Measurements from ENCODE around the gene ANKS1B.

Gene ANKS1B

DNA sequence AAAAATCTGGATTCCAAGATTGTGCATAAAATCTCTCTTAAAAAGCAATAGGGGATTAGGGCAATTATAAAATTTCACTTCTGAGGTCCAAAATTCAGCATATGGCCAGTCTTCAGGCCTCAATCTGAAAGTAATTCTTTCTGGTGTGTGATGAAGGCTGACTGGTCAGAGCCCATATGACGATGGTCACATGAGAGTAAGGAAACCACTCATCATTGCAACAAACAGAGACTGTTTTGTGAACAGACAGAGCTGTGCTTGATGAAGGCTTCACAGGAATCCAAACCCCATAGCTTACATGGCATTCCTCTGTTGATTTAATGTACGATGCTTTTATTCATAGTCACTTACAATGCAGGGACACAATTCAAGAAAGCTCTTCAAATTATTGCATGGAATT lies 1101.5 kb downstream of the ANKS1B start:
- CTCF ChIA-PET, result interaction anchor here (1.5 to 2.3 kb wide), 3 partner anchors 11 to 23 kb away, joined by 3 to 7 read pairs (median 5); no protein-coding TSS in a partner anchor
- POLR2A ChIA-PET, result no interaction called here
- TF ChIP-seq, protein P1, sequence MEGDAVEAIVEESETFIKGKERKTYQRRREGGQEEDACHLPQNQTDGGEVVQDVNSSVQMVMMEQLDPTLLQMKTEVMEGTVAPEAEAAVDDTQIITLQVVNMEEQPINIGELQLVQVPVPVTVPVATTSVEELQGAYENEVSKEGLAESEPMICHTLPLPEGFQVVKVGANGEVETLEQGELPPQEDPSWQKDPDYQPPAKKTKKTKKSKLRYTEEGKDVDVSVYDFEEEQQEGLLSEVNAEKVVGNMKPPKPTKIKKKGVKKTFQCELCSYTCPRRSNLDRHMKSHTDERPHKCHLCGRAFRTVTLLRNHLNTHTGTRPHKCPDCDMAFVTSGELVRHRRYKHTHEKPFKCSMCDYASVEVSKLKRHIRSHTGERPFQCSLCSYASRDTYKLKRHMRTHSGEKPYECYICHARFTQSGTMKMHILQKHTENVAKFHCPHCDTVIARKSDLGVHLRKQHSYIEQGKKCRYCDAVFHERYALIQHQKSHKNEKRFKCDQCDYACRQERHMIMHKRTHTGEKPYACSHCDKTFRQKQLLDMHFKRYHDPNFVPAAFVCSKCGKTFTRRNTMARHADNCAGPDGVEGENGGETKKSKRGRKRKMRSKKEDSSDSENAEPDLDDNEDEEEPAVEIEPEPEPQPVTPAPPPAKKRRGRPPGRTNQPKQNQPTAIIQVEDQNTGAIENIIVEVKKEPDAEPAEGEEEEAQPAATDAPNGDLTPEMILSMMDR (IDR thresholded peaks at IDR 0.05; ENCODE audit: control extremely low read depth, extremely low read depth, low read depth, missing control alignments), result no peak
- DNase-seq (ENCODE audit: extremely low spot score), result no peak

DNA sequence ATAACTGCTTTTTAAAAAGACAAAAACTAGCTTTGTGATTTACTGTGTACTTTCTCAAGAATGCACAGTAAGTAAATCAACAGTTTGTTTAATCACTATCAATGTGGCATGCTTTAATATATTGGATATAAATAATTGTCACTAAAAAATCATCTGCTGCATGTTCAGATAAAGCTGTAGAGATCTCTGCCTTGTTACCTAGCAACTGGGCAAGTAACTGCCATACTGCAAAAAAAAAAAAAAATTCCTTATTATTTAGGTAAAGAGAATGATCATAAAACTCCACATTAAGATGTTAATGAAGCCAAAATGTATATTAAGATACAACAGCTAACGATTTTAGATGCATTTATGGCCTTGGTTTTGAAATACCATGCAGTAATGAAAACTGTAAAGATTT lies 1102.2 kb downstream of the ANKS1B start:
- TF ChIP-seq, protein P1 (IDR thresholded peaks at IDR 0.05; ENCODE audit: control extremely low read depth, extremely low read depth, low read depth, missing control alignments), result no peak
- ChIA-PET CTCF (interaction anchor here (1.5 to 2.3 kb wide), 3 partner anchors 10 to 22 kb away, joined by 3 to 7 read pairs (median 5); no protein-coding TSS in a partner anchor), POLR2A (no interaction called here)
- DNase-seq (ENCODE audit: extremely low spot score), result no peak

DNA sequence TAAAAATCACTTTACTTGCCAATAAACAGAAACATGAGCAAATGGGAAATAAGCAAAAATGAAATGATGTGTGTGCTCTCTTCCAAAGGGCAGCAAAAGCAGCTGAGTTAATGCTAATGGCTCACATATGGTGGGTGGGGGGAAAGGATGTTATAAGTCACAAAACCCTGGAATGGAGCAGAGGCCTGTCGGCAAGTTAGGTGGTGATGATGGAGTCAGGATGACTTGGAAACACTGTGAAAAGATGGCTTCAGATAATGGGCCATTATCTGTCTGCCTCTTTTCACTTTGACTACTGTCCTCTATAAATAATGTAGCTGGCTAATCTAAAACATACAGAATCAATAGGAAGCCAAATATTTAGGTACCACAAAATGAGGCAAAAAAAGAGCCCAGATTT lies 1111.0 kb downstream of the ANKS1B start:
- ChIA-PET POLR2A (no interaction called here), CTCF (no interaction called here)
- TF ChIP-seq, protein P1 (IDR thresholded peaks at IDR 0.05; ENCODE audit: control extremely low read depth, extremely low read depth, low read depth, missing control alignments), result no peak
- DNase-seq (ENCODE audit: extremely low spot score), result no peak

DNA sequence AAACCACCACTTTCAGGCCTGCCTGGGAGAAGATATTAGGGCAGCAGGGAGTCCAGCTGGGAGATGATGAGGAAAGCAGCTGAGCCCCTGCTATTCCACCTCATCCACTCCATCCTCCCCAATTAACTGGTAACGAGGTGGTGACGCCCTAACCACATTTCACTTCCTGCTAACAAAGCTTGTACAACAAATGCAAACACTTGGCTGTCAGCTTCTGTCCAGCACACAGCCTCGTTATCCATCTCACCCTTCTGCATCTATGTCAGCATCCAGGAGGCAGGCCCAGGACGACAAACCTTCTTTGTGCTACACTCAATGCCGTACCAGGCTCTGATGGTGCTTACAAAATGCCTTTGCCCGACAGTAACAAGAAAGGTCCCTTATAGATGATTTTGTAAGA lies 1114.2 kb downstream of the ANKS1B start:
- POLR2A ChIA-PET, result no interaction called here
- CTCF ChIA-PET, result interaction anchor here (2.3 kb wide), 1 partner anchor 9 kb away, joined by 5 read pairs; no protein-coding TSS in a partner anchor
- TF ChIP-seq, protein P1 (IDR thresholded peaks at IDR 0.05; ENCODE audit: control extremely low read depth, extremely low read depth, low read depth, missing control alignments), result no peak
- DNase-seq (ENCODE audit: extremely low spot score), result no peak

DNA sequence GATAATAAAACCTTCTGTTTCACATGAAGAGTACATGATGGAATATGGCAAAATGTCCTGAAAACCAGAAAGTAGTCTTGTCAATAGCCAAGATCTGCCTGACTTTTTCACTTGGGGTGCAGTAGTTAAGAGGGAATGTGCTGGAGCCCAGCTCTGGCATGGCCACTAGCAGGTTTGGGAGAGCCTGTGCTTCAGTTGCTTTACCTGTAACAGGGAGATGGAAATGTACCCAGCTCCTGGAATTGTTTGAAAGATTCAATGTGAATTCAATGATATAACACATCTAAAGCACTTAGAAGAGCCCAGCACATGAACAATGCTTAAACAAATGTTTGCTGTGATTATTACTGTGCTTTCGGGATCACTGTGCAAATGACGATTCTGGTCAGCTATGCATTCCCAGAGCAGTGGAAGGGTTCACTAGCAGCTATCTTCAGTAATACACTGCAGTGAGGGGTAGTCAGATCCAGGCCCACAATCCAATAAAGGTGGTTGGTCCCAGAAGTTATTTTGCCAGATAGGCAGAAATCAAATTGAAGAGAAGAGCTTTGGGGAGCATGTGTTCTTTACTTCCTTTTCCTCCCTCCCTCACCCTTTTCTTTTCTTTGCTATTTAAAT lies 1114.7 kb downstream of the ANKS1B start:
- POLR2A ChIA-PET, result no interaction called here
- CTCF ChIA-PET, result interaction anchor here (2.3 kb wide), 1 partner anchor 9 kb away, joined by 5 read pairs; no protein-coding TSS in a partner anchor
- no peak for DNase-seq (ENCODE audit: extremely low spot score)
- TF ChIP-seq, protein P1 (IDR thresholded peaks at IDR 0.05; ENCODE audit: control extremely low read depth, extremely low read depth, low read depth, missing control alignments), result no peak

DNA sequence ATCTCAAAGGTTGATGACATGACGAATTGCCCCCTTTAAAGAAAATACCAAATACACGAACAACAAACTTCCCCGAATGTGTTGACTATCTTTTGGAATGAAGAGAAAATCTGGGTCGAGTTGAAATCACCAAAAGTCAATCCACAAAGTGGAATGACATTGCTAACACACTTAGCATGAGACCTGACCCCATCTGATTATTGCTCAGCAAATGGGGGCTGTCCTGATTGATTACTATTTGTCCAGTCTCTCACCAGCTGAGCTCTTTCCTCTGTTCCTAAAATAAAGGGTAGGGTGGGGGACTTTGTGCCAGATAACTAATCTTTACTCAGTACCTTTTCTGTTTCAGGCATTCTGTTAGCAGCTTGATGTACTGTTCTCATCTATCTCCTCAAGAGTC lies 1116.2 kb downstream of the ANKS1B start:
- TF ChIP-seq, protein P1 (IDR thresholded peaks at IDR 0.05; ENCODE audit: control extremely low read depth, extremely low read depth, low read depth, missing control alignments), result no peak
- POLR2A ChIA-PET, result no interaction called here
- CTCF ChIA-PET, result interaction anchor here (1.7 to 2.3 kb wide), 2 partner anchors 7 to 15 kb away, joined by 5 read pairs; no protein-coding TSS in a partner anchor
- DNase-seq (ENCODE audit: extremely low spot score), result no peak

Measured in GM10248 (cell line).